ENCODE data around the gene GTF2E1. TPM values are rescaled to one million over a fixed set of nuclear protein-coding genes. Genes with fewer than 3 reads are reported as not detected.

The GTF2E1 gene
- 10 to 100 TPM; 11.3 to 25.5 (median 17.2) TPM for total RNA-seq

DNA sequence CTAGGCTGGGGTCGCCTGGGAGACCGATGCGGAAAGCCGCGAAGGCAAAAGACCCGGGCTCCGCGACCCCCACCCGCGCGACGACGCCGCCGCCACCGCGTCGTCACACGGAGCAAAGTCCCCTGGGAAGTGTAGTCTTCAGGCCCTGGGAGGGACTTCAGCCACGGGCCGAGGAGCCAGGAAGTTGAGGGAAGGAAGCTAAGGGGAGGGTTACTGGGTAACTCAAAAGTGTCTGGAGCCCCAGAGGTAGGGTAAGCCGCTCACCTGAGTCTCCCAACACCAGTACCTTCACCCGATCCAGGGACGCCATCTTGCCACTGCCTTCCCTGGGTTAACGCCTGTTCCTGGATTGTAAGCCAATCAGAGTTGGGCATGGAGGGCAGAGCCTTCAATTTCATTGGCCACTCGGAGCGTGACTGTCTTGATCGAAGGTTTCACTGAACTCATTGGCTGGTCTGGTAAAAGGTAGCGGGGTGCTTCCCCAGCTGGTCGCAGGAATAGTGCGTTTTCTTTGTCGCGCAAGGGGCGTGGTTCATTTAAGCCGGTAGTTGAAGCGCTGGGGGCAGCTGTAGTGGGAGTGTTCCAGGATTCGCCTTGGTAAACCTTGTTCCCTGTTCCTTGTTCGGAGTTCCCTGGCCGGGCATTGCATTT lies at the start of gene GTF2E1, which contains the start of gene RABL3:
Gene GTF2E1, plus strand, starts transcription at position 547 of the 651 bp plus-strand sequence. CDS start 7,809 bp downstream, outside the sequence.
Gene RABL3, minus strand, starts transcription at position 319 of the 651 bp plus-strand sequence. Its CDS starts 9 bp downstream, at position 310.
- 0% methylated on average over 36 to 38 of the region's 39 CpGs for WGBS, 2 donors
- Histone ChIP-seq H3K36me3 (no peaks in the 10 kb centered on the region), H3K27me3 (no peaks in the 10 kb centered on the region), H3K4me3 (replicated peaks in 1 of 3) (peak within 1 kb of the TSS; percentile 64 to 95 (median 93)), H3K4me1 (peaks cover 8 to 13% of the 10 kb centered on the region in 2 donors), H3K27ac (peak within 1 kb of the TSS; percentile 92 to 98 (median 94)), H3K9me3 (no peaks in the 10 kb centered on the region)
- TF ChIP-seq POLR2A (IDR thresholded peaks at IDR 0.05) = peak in 1 of 2 donors; percentile 64
- TF ChIP-seq, protein P1, sequence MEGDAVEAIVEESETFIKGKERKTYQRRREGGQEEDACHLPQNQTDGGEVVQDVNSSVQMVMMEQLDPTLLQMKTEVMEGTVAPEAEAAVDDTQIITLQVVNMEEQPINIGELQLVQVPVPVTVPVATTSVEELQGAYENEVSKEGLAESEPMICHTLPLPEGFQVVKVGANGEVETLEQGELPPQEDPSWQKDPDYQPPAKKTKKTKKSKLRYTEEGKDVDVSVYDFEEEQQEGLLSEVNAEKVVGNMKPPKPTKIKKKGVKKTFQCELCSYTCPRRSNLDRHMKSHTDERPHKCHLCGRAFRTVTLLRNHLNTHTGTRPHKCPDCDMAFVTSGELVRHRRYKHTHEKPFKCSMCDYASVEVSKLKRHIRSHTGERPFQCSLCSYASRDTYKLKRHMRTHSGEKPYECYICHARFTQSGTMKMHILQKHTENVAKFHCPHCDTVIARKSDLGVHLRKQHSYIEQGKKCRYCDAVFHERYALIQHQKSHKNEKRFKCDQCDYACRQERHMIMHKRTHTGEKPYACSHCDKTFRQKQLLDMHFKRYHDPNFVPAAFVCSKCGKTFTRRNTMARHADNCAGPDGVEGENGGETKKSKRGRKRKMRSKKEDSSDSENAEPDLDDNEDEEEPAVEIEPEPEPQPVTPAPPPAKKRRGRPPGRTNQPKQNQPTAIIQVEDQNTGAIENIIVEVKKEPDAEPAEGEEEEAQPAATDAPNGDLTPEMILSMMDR (IDR thresholded peaks at IDR 0.05) = no peak
- peak; percentile 97 to 98 for DNase-seq
- intact Hi-C loops (cut with DNase I) = no loop called here

DNA sequence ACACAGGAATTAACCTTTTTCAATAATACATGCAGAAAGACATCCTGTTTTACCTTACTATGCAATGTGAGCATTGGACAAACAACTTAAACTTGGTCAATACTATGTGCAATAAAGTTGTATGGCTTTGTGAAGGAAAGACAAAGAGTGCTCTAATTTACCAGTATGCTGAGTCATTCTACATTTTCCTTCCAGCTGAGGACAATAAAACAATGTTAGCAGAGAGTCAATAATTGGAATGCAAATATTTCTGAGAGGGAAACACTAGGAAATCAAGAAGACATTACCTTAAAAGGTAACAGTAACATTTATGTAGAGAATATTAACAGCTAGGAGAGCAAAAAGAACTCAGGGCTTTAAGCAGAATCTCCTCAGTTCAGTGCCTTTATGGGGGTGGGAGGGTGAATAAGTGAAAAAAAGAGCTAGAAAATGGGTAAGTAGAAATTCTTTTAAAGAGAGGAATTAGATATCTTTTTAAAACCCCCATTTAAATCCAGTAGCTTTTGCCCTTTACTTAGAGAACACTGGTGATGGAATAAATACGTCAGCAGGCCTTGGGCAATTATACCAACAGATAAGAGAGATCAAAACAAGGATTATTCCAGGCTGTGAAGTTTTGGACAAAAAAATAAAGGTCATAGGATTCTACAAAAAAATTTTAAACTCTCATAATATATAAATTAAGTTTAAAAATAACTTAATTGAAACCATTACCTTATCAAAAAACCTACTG lies 48.9 kb upstream of the GTF2E1 start:
- no peak for DNase-seq
- Histone ChIP-seq H3K36me3 (no peaks in the 10 kb centered on the region), H3K27me3 (no peaks in the 10 kb centered on the region), H3K27ac (no peak overlapping the region), H3K9me3 (no peaks in the 10 kb centered on the region), H3K4me1 (peaks cover 0 to 8% of the 10 kb centered on the region in 2 donors), H3K4me3 (replicated peaks in 1 of 3) (no peak overlapping the region)
- no peak for TF ChIP-seq POLR2A (IDR thresholded peaks at IDR 0.05)
- TF ChIP-seq, protein P1 (IDR thresholded peaks at IDR 0.05) = no peak
- intact Hi-C loops (cut with DNase I) = no loop called here
- 93 to 96% methylated on average over 1 of the region's 1 CpG for WGBS, 2 donors

DNA sequence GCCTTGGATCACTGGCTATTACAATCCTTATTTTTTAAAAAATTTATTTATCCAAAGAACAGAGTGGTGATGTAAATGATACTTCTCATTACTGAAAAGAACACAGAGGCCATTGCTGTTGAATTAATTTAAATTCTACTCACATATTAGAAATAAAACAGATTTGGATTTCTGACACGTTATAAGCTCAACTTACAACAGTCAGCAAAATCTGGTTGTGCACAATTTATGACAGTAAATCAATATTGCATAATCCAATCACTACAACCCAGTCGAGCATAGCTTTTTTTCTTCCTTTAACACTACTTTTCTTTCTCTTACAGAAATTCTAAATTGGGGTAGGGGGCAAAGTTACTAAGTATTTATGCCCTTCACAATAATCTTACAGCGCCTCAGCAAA lies 43.2 kb upstream of the GTF2E1 start:
- Histone ChIP-seq H3K9me3 (no peaks in the 10 kb centered on the region), H3K4me3 (replicated peaks in 1 of 3) (no peak overlapping the region), H3K27ac (no peak overlapping the region), H3K27me3 (no peaks in the 10 kb centered on the region), H3K4me1 (no peaks in the 10 kb centered on the region), H3K36me3 (no peaks in the 10 kb centered on the region)
- 95 to 98% methylated on average over 3 of the region's 3 CpGs for WGBS, 2 donors
- intact Hi-C loops (cut with DNase I) = no loop called here
- TF ChIP-seq POLR2A (IDR thresholded peaks at IDR 0.05) = no peak
- TF ChIP-seq, protein P1 (IDR thresholded peaks at IDR 0.05) = no peak
- no peak for DNase-seq

DNA sequence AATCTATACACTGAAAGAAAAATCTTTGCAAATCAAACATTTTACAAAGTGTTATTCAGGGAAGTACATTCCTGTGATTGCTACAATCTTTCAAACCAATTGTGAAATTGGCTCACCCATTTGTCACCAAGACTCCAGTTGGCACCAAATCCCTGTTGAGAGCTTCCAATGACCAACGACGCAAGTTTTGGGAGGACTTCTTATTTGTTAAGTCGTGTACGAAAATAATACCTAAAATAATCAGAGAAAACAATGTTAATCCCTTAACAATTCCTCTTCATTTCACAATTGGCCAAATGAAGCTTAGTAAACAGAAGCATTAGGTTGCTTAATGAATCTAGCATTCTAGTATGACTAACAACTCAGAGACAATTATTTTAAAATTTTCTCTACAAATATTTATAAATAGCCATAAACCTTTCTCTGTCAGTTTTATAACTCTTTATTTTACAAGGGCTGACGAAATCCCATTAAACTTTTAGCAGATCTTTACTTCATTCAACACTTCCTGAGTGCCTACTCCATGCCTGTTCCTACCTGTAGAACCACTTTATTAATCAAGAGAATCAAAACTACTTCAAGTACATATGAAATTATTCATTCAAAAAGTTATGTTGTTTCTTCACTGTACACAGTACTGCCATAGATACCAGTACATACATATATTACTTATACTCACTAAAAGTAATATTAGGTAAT lies 36.5 kb upstream of the GTF2E1 start:
- Histone ChIP-seq H3K9me3 (no peaks in the 10 kb centered on the region), H3K4me3 (replicated peaks in 1 of 3) (no peak overlapping the region), H3K27me3 (no peaks in the 10 kb centered on the region), H3K27ac (no peak overlapping the region), H3K36me3 (peaks cover 0 to 2% of the 10 kb centered on the region in 2 donors), H3K4me1 (no peaks in the 10 kb centered on the region)
- TF ChIP-seq, protein P1 (IDR thresholded peaks at IDR 0.05) = no peak
- no peak for TF ChIP-seq POLR2A (IDR thresholded peaks at IDR 0.05)
- 94 to 96% methylated on average over 5 of the region's 5 CpGs for WGBS, 2 donors
- intact Hi-C loops (cut with DNase I) = no loop called here
- no peak for DNase-seq

Measured in thyroid gland (tissue), 4 donors.